ENCODE data around the gene TLX2.

TLX2 gene

GRCh38 chr2:74513605-74514367 lies 464 bp upstream of the TLX2 start:
- no peak for DNase-seq

DNA sequence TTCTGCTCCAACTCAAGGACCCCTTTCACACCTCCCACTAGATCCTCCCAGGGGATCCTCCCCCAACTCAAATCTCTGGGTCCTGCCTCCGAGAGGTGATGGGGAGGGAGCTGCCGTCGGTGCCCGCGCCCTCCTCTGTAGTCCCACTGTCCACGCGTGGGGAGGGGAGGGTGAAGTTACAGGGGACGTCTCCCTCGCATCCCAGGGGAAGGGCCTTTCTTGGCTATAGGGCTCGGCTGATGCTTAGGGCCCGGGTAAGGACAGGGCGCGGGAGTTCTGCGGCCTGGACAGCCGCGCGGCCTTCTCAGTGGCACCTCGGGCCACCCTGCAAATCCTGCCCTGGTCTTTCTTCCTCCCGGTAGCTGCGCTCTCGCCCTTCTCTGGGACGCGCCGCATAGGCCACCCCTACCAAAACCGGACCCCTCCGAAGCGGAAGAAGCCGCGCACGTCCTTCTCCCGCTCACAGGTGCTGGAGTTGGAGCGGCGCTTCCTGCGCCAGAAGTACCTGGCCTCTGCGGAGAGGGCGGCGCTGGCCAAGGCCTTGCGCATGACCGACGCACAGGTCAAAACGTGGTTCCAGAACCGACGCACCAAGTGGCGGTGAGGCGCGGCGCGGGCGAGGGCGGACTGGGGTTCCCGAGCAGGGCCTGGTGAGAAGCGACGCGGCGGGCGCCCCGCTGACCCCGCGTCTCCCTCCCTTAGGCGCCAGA lies 1.2 kb downstream of the TLX2 start:
- no peak for DNase-seq

- DNase-seq: no peak
Observed at GRCh38 chr2:74515981-74516633, 1.9 kb downstream of the TLX2 start.

DNA sequence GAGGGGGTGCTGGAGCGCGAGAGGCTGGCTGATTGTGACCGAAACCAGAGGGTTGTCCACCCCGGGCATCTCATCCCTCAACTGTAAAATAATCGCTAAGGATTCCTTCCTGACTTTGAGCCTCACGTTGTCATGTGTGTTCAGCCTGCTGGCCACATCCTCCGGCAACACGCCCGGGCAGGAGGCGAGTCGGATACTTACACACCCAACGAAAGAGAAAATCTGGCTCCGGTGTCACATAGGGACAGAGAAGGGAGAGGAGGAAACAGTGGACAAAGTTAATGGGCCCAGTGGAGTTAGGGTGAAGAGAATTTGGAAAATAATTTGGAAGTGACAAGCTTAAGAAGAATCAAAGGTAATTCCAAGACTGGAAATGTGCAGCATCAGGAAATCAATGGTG lies 2.4 kb downstream of the TLX2 start:
- DNase-seq: no peak

- DNase-seq: no peak
Observed at GRCh38 chr2:74522516-74522915, 8.3 kb downstream of the TLX2 start.

DNA sequence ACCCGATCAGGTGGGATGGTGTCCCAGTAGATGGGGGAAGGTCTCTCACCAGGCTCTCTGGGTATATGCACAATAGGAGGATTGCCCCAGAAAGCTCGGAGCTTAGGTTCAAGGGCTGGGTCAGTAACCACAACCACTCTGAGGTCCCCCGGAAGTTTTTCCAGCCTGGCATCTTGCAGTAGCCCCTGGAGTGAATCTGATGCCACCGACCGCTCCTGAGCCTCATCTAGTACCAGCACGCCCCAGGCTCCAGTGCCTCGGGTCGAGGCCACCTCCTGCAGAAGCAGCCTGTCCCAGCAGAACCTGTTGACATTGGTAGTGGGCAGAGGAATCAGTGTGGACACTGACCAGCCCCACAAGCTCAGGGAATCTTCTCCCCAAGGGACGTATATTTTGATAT lies 9.8 kb downstream of the TLX2 start:
- DNase-seq: no peak

DNA sequence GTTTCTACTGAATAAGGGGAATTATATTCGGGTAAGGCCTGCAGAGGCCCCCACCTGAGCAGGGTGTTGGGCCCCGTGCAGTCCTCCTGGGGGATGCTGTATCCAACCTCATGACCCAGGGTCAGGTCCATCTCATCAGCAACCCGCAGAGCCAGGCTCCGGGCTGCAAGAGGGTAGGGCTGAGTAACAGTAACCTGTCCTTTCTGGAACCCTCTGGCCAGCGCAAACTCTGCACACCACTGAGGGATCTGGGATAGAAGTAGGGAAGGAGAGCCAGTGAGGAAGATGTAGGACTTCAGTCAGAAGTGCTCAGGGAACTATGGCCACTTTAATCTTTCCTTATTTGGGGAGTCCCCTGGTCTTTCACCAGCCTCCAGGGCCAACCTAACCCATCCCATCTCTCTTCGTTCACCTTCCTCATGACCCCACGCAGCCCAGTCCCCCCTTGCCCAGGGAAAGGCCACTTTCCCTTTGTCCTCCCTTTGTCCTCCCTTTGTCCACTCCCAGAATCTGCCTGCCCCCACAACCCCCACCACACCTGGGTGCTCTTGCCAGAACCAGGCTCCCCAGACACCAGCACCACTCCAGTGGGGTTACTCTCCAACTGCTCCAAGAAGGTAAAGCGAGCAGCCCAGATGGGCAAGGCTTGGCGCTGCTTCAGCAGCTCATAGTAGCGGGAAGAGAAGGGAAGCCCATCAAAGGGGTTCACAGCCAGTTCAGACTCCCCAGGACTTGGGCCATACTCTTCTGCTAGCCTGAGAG lies 10.9 kb downstream of the TLX2 start:
- no peak for DNase-seq

GRCh38 chr2:74525717-74526648 lies 11.7 kb downstream of the TLX2 start, which contains the start of gene DQX1:
TSS of gene DQX1 (minus strand) at chr2:74526231. CDS start at chr2:74525729, 502 bp downstream.
- DNase-seq: no peak

DNA sequence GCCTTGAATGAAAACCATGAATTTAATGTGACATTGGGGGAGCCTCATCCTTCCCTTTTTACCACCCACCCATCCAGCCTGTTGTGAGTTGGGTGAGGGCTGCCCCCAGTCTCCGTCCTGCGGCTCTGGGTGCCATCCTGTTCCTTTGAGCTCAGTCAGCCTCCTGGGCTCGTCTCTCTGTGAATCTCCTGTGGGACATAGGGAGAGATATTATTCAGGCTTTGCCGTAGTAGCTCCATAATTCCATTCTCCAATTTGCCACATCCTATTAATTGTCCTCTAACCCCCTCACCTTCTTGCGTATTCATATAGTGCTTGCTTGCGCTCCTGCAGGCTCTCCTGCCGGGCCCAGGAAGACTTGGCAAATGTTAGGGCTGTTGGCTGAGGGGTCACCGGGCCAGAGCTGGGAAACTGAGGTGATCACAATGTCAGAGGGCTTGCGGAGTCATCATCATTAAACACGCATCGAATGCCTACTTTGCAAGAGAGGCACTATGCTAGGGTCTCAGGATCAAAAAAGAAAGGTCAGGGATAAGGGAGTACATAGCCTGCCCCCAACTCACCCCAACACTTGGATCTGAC lies 12.5 kb downstream of the TLX2 start:
- DNase-seq: no peak

- no peak for DNase-seq
Observed at GRCh38 chr2:74527741-74528140, 13.5 kb downstream of the TLX2 start.

- DNase-seq: no peak
Observed at GRCh38 chr2:74528600-74529356, 14.5 kb downstream of the TLX2 start.

DNA sequence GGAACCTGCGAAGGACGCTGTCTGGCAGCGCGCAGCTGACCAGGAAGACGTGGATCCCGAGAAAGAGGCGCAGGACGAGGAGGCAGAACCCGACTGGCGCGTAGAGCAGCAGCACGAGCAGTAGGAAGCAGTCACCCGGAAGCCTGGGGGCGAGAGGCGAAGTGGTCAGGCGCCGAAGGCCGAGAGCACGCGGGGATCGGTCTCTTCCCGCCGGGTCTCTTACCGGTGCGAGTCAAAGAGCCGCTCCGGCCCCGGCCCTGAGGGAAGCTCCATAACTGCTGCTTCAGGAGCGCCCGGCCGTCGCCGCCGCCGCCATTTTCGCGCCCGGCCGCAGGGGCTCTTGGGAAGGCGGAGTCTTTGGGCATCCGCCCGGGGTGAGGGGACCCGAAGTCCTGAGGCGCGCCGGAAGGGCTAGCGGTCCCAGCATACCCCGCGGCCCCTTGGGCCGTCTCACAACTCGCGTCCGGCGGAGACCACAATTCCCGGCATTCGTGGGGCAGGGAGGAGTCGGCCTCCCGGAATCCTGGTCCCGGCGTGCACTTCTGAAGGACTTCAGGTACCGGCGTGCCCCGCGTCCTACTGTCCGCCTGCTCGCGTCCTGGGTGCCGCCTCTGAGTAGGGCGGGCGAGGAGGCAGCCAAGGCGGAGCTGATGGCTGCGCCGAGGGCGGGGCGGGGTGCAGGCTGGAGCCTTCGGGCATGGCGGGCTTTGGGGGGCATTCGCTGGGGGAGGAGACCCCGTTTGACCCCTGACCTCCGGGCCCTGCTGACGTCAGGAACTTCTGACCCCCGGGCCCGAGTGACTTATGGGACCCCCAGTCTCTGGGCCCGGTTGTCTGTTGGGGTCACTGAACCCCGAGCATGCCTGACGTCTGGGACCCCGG lies 15.3 kb downstream of the TLX2 start, which contains the start of the genes AUP1 and HTRA2:
TSS of gene AUP1 (minus strand) at position 350 of the 882 bp plus-strand sequence. CDS start at position 273, 77 bp downstream.
TSS of gene HTRA2 (plus strand) at position 577 of the 882 bp plus-strand sequence. CDS start at position 651, 74 bp downstream.
- peak; percentile 97 for DNase-seq

- no peak for DNase-seq
Observed at GRCh38 chr2:74530239-74531187, 16.3 kb downstream of the TLX2 start.

- no peak for DNase-seq
Observed at GRCh38 chr2:74531666-74532065, 17.4 kb downstream of the TLX2 start.

DNA sequence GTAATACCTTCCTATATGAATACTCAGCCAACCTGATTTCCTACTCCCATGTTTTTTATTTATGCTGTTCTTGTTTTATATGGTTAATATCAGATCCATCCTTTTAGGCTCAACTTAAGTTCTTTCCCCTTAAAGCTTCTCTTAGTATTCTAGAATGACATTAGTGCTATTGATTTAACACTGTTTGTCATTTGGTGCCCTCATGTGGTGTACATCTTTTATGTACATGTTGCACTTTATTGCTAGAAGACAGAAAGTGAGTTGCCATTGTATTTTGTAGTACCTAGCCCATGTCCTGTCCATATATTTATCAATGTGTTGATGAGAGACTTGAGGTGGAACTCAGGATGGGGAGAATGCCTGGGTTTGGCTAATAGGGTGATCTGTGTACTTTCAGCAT lies 18.0 kb downstream of the TLX2 start:
- no peak for DNase-seq

- no peak for DNase-seq
Observed at GRCh38 chr2:74533464-74533863, 19.2 kb downstream of the TLX2 start.

- DNase-seq: no peak
Observed at GRCh38 chr2:74534411-74534810, 20.2 kb downstream of the TLX2 start.

DNA sequence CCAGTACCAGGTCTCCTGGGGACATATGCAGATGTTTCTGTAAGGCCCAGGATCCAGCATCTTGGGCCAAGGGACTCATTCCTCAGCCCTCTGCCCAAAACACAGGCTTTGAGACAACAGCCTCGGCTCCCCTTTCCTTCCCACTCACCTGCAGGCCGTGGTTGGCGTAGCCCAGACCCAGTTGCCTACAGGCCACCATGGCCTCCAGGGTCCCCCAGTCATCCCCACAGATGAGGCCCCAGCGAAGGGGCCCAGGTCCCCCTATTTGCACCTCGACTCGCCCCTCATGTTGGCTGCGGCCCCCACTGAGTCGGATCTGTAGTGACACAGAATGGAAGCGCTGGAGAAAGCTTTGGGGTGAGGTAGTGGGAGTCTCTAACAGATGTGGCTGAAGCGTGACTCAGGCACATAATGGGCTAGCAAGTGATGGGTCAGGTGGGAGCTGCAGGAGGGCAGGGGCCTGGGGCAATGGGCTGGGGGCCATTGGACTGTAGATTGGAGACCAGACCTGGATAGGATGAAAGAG lies 21.3 kb downstream of the TLX2 start:
- no peak for DNase-seq
